ENCODE results near the gene FOXC1.

The FOXC1 gene

GRCh38 chr6:1599469-1599868 is 10.2 kb upstream of the FOXC1 start:
- DNase-seq (ENCODE audit: low spot score): no peak

DNA sequence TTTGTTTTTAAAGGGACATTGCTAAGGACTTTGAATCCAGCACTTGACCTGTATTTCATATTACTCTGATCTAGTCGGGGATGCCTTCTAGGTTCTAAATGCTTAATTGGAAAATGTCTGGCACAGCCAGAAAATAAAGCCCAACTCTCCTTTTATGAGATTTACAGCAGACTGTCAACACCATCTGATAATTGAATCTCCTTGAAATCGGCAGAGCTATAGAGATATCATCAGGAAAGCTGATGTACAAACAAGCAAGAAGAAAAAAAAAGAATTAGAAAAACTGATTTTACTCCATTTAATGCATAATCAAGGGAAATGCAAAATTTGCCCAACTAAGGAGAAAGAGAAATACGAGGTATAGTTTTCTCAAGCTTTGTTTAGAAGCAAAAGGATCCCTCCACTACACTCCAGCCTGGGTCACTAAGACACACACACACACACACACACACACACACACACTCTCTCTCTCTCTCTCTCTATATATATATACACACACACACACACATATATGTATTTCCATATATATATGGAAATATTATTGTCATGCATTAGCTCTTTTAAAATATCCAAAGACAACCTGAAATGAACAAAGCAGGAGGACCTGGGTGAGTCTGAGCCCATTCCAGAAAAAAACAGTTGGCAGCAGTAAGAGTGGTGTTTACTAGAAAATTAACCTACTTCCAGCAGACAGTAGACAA is 9.5 kb upstream of the FOXC1 start:
- DNase-seq (ENCODE audit: low spot score): peak; percentile 57

- DNase-seq (ENCODE audit: low spot score): no peak
Observed at GRCh38 chr6:1600764-1601157, 9.0 kb upstream of the FOXC1 start.

- no peak for DNase-seq (ENCODE audit: low spot score)
Observed at GRCh38 chr6:1601158-1602048, 8.3 kb upstream of the FOXC1 start.

DNA sequence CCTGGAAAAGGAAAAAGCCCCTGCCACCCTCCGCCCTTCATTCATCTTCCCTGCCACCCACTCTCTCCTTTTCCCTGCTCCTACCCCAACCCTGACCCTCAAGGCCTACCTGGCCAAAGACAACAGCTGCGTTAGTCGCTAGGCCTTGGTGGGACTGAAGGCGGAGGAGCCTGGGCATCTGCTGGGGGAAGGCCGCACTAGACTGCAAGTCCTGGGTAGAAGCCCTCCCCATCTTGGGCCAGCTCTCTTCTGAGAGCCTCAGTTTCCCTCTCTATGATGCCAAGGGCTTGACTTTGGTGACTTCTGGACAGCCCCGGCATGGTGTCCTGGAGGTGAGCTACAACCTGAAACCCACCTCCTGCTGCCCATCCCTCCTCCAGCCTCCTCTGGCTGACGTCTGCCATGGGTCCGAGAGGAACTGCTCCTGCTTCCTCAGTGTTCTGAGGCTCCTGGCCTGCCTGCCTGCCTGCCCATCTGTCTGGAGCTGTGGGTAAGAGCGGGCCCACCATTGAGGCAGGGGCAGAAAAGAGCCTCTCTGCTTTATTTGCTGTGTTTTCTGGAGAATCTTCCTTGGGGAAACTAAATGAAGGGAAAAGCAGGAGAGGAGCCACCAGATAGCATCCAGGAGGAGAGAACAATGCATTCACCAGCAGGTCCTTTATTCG is 7.5 kb upstream of the FOXC1 start:
- no peak for DNase-seq (ENCODE audit: low spot score)

DNA sequence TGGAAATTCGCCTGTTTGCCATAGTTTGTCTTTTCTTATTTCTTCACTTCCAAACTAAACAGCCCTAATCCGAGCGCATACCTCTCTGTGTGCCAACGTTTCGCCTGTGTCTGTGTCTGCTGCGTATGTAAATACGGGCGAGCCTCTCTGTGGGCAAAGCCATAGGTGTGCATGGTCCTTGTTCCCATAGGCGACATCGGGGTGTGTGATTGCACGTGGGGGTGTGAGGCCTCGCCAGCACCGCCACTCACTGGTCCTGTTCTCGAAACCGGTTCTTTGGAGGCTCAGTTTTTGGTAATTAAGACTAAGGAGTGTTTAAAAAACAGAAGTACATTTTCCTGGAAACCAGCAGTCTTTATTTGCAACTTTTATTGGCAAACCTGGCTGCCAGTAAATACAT is 6.0 kb upstream of the FOXC1 start:
- DNase-seq (ENCODE audit: low spot score): no peak

DNA sequence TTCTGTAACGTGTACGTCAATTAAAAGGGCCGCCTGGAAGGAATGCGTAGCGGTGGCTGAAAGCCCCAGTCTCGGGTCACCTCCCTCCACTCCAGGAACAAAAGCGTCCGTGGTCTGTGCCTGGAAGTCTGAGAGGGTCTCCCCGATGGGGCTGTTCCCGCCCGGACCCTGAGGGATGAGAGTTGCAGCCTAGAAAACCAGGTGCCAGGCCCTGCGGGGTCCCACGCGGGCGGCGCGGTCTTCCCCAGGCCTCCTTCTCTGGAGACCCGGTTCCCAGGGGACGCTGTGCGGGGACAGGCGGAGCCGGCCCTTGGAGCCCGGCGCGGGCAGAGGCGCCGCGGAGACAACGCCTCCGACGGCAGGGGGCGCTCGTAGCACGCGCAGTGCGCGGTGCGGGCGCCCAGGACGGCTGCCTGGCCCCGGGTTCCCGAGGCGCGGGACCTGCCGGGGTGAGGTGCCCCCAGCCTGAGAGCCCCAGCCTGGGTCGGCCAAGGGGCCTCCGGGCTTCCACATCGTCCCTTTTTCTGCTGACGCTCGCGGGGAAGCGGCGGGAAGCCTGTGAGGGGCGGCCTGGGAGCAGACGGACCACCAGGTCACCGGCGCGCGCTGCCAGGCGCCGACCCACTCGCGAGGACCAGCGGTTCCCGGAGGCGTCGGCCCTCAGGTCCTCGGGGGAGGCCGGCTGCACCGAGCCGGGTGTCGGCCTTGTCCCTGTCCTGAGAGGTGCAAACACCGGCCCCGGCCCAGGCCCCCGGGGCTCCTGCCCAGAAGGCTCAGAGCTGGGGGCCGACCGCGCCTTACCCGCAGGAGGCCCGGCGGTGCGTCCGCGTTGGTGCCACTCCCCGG is 5.3 kb upstream of the FOXC1 start:
- peak; percentile 76 for DNase-seq (ENCODE audit: low spot score)

- no peak for DNase-seq (ENCODE audit: low spot score)
Observed at GRCh38 chr6:1605004-1605892, 4.5 kb upstream of the FOXC1 start.

- no peak for DNase-seq (ENCODE audit: low spot score)
Observed at GRCh38 chr6:1605893-1606779, 3.6 kb upstream of the FOXC1 start.

- no peak for DNase-seq (ENCODE audit: low spot score)
Observed at GRCh38 chr6:1606780-1607515, 2.8 kb upstream of the FOXC1 start.

DNA sequence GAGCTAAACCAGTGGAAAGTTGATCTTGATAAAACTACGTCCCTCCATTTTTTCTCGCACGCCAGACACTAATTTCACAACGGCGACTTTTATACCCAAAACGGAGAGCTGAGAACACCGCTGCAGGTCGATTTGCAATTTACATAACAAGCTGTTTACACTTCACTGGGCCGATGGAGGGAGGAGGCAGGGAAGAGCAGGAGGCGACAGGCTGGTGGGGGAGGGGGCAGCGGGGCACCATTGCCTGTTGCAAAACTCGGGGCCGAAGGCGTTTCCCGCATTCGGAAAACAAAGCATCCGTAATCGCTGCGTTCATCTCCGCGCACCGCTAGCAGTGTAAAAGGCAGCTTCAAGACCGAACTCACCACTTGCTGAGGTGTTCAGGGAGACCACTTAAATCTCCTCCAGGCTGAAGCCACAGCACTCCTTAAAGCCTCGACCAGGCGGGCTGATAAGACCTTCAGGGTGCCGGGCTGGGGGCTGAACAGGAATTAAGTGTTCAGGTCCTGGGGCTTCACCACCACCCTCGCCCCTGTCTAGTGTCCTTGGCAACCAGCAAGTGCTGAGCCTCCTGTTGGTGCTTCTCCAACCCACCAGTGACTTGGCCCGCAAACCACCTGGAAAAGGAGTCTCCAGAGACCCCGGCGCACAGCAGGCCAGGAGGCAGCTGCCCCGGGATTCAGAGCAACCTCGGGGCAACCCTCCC is 2.0 kb upstream of the FOXC1 start:
- DNase-seq (ENCODE audit: low spot score): peak; percentile 56

DNA sequence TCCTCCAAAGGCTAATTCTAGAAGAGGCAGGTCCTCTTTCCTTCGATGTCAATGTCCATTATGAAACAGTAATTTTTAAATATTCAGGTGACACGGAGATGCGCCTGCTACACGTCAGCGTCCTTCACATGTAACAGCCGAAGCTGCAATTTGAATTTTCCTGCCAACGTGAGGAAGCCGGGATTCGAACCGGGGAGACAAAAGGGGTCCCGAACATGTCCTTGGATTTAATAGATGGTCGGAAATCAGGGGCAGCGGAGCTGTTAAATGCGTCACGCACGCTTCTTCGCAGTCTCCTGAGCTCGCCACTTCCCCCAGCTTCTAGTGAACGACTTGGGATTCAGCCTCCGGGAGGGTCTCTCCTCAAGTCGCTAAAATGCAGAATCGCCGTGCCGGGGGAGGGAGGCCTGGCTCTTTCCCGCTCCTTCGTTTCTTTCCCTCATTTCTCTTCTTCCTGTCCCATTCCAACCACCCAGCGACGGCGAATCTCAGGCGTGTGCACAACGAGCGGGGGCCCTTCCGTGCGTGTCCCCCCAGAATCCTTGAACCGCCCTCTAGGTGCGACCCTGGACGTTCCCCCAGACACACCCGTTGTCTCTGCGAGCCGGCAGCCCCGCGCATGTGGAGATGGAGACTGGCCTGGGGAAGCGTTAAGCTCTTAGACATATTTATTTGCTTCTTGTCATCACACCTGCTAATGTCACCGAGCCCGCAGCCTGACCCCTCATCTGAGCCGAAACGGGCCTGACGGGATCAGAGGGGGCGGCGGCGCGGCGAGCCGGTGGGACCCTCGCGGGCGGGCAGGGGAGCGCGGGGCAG is 1.3 kb upstream of the FOXC1 start:
- DNase-seq (ENCODE audit: low spot score): no peak

- peak; percentile 65 for DNase-seq (ENCODE audit: low spot score)
Observed at GRCh38 chr6:1609041-1609647, 571 bp upstream of the FOXC1 start.

DNA sequence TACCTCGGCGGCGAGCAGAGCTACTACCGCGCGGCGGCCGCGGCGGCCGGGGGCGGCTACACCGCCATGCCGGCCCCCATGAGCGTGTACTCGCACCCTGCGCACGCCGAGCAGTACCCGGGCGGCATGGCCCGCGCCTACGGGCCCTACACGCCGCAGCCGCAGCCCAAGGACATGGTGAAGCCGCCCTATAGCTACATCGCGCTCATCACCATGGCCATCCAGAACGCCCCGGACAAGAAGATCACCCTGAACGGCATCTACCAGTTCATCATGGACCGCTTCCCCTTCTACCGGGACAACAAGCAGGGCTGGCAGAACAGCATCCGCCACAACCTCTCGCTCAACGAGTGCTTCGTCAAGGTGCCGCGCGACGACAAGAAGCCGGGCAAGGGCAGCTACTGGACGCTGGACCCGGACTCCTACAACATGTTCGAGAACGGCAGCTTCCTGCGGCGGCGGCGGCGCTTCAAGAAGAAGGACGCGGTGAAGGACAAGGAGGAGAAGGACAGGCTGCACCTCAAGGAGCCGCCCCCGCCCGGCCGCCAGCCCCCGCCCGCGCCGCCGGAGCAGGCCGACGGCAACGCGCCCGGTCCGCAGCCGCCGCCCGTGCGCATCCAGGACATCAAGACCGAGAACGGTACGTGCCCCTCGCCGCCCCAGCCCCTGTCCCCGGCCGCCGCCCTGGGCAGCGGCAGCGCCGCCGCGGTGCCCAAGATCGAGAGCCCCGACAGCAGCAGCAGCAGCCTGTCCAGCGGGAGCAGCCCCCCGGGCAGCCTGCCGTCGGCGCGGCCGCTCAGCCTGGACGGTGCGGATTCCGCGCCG is 994 bp downstream of the FOXC1 start:
- no peak for DNase-seq (ENCODE audit: low spot score)

DNA sequence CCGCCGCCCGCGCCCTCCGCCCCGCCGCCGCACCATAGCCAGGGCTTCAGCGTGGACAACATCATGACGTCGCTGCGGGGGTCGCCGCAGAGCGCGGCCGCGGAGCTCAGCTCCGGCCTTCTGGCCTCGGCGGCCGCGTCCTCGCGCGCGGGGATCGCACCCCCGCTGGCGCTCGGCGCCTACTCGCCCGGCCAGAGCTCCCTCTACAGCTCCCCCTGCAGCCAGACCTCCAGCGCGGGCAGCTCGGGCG is 1.5 kb downstream of the FOXC1 start:
- DNase-seq (ENCODE audit: low spot score): no peak

All from SK-N-DZ (cell line).